HFFc6 (cell line): ENCODE data around the gene FILIP1L. TPM values are rescaled to one million over a fixed set of nuclear protein-coding genes. Genes with fewer than 3 reads are reported as not detected.

ENCODE experiments used
- DNase-seq: peaks from one replicate; pipeline ENCODE4 v3.0.0-alpha.2; 2018
- H3K27ac Mint-ChIP-seq: 2 replicates; pipeline ENCODE4 v1.8.0; 2020; ENCODE audit warnings: mild to moderate bottlenecking, mixed read lengths
- H3K27me3 Mint-ChIP-seq: 2 replicates; pipeline ENCODE4 v1.8.0; 2021; ENCODE audit warnings: mild to moderate bottlenecking, moderate library complexity, mixed read lengths; ENCODE audit not compliant: insufficient read depth
- H3K36me3 Mint-ChIP-seq: 2 replicates; pipeline ENCODE4 v1.8.0; 2021; ENCODE audit warnings: low read depth, mixed read lengths
- H3K4me1 Mint-ChIP-seq: 2 replicates; pipeline ENCODE4 v1.8.0; 2020; ENCODE audit warnings: low read depth, mixed read lengths
- H3K4me3 Mint-ChIP-seq: 2 replicates; pipeline ENCODE4 v1.8.0; 2020; ENCODE audit warnings: mild to moderate bottlenecking, moderate library complexity, mixed read lengths
- H3K9me3 Mint-ChIP-seq: 2 replicates; pipeline ENCODE4 v1.8.0; 2020; ENCODE audit warnings: mild to moderate bottlenecking, mixed read lengths
- total RNA-seq, 6 experiments: library from RNA; stranded (reverse); fragmentation: NEBNext Ultra II Directional; extraction: Animal tissue kit (Norgen Biotek cat#: 25700); gene quantifications; 2 replicates in 1 of 6; 3 replicates in 5 of 6; pipeline ENCODE4 v1.2.3, GENCODE V29; 2021
- TF ChIP-seq, protein P1 (sequence below): fragments of 200-600 bp; sonication (generic); IDR thresholded peaks from 2 replicates; pipeline ENCODE4 v1.5.0; 2021; ENCODE audit warnings: antibody characterized with exemption, mild to moderate bottlenecking

The FILIP1L gene
- total RNA-seq, 6 experiments from 2014 or later = 37.8 to 54.7 (median 48.2) TPM

DNA sequence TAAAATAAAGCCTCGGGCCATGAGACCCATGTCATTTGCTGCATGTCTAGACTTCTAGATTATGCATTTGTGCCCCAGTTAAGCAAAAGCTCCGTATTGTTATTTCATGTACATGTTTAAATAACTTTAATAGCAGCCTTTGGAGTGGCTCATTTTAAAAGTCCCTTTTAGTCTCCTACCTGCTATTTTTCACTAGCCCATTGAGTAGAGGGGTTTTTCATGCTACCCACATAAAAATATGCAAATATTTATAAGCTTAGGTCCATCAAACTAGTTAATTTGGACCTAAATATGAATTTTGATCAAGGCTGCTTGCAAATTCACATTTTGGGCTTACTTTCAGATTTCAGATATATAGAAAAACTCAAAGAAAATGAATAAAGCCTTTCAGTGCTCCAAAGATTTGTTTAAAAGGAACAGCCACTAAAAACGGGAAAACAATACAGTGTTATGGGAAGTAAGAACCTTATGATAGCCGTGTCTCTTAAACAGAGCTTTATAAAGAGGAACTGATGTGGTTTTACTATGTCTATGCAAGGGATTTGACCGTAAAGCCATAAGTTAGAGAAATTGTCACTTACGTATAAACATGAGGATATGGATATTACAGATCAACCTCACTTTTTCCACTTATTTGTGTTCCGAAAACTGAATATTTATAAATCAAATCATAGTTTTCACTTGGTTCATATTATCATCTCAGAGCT is 30.0 kb downstream of the FILIP1L start:
- H3K9me3 Mint-ChIP-seq = no peaks in the 10 kb centered on the region
- H3K36me3 Mint-ChIP-seq = no peaks in the 10 kb centered on the region

DNA sequence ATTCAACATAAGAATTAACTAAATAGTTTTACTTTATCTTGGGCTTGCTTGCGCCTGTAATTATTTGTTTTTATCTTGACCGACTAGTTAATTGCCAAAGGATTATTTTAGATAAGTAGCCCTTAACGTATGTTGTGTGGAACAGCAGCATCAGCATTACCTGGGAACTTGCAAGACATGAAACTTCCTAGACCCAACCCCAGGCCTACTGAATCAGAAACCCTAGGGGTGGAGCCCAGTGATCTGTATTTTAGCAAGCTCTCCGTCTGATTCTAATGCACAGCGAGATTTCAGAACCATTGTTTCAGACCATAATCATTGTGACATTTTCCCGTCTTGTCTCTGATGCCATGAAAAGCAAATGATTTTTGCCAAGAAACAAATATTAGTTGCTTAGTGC is 31.1 kb downstream of the FILIP1L start:
- Mint-ChIP-seq H3K36me3 (no peaks in the 10 kb centered on the region), H3K27me3 (no peaks in the 10 kb centered on the region), H3K27ac (no peak overlapping the region), H3K4me3 (no peak overlapping the region), H3K4me1 (peaks cover 60% of the 10 kb centered on the region), H3K9me3 (no peaks in the 10 kb centered on the region)
- no peak for DNase-seq
- TF ChIP-seq, protein P1, sequence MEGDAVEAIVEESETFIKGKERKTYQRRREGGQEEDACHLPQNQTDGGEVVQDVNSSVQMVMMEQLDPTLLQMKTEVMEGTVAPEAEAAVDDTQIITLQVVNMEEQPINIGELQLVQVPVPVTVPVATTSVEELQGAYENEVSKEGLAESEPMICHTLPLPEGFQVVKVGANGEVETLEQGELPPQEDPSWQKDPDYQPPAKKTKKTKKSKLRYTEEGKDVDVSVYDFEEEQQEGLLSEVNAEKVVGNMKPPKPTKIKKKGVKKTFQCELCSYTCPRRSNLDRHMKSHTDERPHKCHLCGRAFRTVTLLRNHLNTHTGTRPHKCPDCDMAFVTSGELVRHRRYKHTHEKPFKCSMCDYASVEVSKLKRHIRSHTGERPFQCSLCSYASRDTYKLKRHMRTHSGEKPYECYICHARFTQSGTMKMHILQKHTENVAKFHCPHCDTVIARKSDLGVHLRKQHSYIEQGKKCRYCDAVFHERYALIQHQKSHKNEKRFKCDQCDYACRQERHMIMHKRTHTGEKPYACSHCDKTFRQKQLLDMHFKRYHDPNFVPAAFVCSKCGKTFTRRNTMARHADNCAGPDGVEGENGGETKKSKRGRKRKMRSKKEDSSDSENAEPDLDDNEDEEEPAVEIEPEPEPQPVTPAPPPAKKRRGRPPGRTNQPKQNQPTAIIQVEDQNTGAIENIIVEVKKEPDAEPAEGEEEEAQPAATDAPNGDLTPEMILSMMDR = no peak

More for the DNA sequence above, 30.0 kb downstream of the FILIP1L start:
- DNase-seq = no peak
- Mint-ChIP-seq H3K4me1 (peaks cover 71% of the 10 kb centered on the region), H3K27me3 (no peaks in the 10 kb centered on the region; the same call in 1 of the 2 replicates), H3K4me3 (no peak overlapping the region), H3K27ac (no peak overlapping the region)
- TF ChIP-seq, protein P1 = no peak

DNA sequence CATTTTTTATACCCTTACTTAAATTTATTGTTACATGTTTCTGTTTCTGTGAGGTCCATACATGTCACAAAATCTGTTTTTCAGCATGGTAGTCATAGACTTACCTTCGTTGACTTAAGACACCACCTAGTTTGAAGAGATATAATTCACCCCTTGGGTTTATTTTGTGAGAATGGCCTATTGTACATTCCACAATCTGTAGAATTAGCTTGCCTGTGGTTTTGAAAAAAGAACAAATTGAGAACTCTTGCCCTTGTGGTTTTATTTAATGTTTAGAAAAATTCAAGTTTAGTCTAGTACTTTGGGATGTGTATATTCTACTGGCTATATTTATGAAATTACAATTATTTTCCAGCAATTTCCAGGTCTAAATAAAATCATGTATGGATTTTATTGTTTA is 31.6 kb downstream of the FILIP1L start:
- H3K4me3 Mint-ChIP-seq = no peak overlapping the region
- no peak for DNase-seq
- H3K36me3 Mint-ChIP-seq = no peaks in the 10 kb centered on the region
- peaks cover 57% of the 10 kb centered on the region for H3K4me1 Mint-ChIP-seq
- TF ChIP-seq, protein P1 = no peak
- H3K27ac Mint-ChIP-seq = no peak overlapping the region
- no peaks in the 10 kb centered on the region for H3K9me3 Mint-ChIP-seq
- no peaks in the 10 kb centered on the region for H3K27me3 Mint-ChIP-seq

DNA sequence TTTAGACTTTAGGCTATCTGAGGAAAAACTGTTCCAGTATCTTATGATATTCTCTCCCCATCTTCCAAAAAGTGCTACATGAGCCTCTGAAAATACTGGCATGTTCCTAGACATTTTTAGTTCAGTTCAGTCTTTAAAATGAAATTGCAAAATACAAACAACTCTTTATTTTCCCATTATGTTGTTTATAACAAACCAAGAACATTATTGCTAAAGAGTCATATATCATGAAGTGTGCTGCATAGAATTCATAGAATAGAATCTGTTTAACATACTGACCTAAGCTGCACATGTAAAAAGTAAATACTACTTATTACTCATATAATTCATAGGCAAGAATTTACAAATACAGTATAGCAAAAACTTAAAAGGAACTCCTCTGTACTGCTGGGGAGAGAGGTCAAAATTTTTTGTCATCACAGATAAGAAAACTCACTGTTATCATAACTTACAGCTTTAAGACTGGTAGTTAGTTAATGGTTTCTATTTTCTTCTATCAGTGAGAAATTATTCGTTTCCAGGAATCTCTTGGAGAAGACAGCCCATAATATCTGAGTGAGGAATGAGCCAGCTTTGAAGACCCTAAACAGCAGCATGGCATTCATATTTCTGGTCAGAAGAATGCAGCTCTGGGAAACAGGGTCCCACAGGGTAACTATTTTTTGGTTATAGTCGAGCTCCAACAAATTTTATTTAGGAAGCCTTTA is 32.2 kb downstream of the FILIP1L start:
- Mint-ChIP-seq H3K27me3 (no peaks in the 10 kb centered on the region), H3K36me3 (no peaks in the 10 kb centered on the region), H3K4me1 (peaks cover 55% of the 10 kb centered on the region), H3K9me3 (no peaks in the 10 kb centered on the region), H3K4me3 (no peak overlapping the region), H3K27ac (no peak overlapping the region; the same call in 1 of the 2 replicates)
- DNase-seq = no peak
- TF ChIP-seq, protein P1 = no peak

DNA sequence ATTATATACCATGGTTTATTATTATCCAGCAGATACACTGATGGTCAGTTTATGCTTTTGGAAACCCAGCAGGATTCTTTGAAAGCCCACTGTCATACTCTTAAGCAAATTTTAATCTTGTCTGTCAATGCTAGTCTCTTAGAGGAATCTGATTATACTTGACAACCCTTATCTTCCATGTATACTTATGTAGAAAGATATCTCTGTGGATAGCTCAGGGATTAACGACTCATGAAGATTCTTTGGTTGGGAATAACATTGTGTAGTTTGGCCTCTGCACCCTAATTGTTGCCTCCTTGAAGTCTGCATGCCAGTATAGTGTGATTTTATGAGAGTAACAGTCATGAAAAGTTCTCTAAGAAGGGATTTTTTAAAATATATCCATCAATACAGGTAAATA is 33.0 kb downstream of the FILIP1L start:
- Mint-ChIP-seq H3K4me3 (no peak overlapping the region), H3K36me3 (no peaks in the 10 kb centered on the region), H3K27ac (no peak overlapping the region), H3K27me3 (no peaks in the 10 kb centered on the region), H3K4me1 (peaks cover 55% of the 10 kb centered on the region), H3K9me3 (no peaks in the 10 kb centered on the region)
- no peak for DNase-seq
- TF ChIP-seq, protein P1 = no peak
